HUDEP-2 (cell line): Measurements from ENCODE around the gene ENTPD6.
"Not testable (repeated sequence)": the region's sequence is repeated elsewhere in the genome, so short reads cannot be mapped to it uniquely, and the experiment has no call there.

ENCODE experiments used
- DNase-seq, 76 experiments: peaks; one replicate each; lab custom pipeline; 2025; ENCODE audit not compliant: unreplicated experiment in 76 of 76; lab: John Stamatoyannopoulos, UW

ENTPD6 gene

DNA sequence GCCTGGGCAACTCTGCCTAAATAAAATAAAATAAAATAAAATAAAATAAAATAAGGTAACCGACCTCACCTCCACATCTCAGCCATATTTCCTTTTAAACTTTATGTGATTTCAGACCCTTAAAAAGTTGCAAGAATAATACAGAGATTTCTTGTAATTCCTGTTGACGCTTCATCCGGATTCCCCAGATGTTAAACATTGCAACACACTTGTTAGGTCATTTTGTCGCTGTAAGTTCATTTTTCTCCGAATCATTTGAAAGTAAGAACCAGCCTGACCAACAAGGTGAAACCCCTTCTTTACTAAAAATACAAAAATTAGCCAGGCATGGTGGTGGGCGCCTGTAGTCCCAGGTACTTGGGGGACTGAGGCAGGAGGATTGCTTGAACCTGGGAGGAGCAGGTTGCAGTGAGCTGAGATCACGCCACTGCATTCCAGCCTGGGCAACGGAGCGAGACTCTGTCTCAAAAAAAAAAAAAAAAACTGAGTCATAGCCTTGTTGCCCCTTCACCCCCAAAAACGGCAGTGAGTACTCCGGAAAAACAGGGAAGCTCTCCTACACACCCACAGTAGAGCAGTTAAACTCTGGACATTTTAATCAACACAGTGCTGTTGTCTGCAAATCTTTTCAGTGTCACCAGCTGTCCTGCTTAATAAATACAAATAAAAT, 58.2 kb downstream of the ENTPD6 start:
- no peak for DNase-seq

DNA sequence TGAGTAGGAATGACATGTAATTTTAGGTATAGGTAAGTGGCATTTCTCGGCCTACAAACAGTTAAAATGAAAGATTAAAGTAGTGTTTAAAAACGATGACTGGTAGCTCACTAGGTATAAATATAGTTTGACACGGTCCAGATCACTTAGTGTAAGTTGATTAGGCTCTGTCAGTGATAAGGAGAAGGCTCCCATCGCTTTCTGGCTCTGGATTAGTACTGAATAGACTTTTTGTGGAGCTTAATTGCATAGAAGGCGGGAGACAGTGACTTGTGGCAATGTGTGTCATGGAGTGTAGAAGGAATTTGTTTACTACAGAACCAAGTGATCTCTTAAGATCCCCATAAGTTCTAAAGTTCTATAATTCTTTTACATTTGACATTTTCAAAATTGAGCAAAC, 59.1 kb downstream of the ENTPD6 start:
- DNase-seq = no peak

DNA sequence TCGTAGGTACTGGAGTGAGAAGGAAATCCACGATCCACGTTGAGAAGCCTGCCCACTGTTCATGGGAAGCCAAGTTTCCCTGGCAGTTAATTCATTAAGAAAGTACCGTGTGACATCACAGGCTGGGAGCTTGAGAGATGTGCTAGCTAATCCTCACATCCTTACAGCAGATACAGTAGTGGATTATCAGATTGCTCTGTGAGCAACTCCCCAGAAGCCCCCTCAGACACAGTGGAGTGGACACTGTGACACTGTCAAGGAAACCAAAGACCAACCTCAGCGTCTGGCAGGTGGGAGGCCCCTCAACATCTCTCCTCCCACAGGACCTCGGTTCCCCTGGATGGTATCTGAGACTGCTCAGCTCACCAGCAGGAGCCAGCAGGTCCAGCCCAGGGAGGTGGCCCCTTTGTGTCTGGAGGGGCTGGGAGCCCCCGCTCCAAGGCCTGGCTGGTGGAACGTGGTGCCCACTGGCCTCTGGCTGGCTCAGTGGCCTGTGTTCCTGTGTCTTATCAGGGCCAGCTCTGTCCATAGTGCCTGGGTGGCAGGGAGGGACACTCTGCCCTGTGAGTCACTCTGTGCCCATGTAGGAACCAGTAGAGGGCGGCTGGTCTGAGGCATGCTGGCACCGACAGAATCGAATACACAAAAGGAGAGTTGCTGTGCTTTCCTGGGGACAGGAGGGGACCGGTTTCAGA, 59.6 kb downstream of the ENTPD6 start:
- peak in 23 of 76 experiments; percentile 2 to 41 (median 26) for DNase-seq

DNA sequence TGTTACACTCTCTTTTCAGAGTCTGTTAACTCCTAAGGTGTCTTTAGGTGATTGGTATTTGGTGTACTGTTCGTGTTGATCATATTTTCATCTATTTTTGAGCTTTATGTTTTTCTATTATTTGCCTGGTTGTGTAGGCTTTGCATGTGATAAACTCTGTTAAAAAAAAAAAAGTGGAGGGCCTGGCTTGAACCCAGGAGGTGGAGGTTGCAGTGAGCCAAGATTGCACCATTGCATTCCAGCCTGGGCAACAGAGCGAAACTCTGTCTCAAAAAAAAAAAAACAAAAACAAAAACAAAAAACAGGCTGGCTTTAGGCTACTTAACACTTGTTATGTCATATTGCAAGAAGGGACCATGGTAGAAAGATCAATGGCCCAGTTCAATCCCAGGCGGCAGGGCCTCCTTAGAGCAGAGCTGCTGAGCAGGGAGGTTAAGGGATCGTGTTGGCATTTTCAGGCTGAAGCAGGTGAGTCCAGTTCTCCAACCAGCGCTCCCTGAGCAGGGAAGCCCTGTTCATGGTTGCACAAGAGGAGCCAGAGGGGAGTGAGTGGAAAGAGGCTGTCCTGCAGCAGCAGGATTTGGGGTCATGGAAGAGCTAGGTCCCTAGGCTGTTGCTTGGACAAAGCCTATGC, 60.8 kb downstream of the ENTPD6 start:
- no peak for DNase-seq

DNA sequence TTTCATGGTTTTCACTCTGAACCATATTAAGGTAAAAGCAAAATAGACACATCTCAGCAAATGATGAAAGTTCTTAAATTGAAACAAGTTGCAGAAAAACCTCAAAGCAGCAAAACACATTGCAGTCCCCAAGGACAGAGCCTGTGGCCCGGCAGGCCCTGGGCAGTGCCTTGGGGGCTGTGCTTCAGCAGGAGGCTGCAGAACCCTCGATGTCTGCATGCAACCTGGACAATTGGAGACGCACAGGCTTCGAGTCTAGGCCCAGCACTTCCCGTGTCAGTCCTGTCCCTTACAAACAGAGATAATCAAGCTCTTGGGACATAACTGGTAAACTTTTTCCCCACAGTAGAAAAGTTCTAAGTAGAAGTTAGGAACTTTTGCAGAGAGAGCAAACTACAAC, 61.6 kb downstream of the ENTPD6 start:
- DNase-seq = no peak

DNA sequence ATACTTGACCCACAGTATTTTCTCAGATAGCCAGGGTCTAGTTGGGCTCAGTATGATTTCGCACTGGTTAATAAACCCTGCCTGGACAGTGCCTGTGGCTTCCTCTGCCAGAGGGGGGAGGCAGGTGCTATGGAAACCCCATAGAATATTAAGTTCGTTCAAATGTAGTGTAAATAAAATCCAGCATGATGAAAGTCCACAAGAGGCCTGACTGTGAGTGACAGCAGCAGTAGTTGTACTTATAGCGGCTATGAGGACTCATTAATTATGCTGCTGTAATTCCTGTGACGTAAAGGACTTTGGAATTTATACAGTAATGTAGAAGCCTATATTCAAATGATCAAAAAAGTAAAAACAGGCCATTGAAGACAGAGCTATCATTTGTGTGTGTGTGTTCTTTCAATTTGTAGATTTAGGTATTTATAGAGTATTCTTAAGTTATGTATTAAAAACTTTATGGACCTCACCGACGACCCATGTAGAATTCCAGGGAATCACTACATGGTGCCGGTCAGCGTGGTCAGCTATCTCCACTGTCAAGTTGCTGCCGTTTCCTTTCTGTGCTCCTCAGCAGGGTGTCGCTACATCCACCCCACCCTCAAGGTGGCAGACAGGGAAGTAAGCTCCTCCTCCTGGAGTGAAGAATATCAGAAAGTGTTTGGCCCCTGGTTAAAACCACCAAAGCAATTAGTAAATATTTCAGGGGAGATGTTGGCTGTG, 62.4 kb downstream of the ENTPD6 start:
- DNase-seq = no peak

DNA sequence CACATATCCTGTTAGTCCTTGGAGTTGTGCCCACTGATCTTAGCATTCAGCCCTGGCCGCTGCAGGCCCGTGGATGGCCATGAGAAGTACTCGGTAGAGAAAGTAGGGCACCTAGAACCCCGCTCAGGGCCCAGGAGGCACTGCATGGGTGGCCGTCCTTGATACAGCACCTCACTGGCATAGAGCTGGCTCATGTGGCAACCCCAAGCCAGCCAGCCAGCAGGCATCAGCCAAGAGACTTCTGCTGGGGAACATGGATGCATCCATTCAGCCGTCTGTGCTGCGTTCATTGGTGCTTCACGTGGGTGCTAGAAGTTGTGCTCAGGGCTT, 62.9 kb downstream of the ENTPD6 start:
- no peak for DNase-seq

DNA sequence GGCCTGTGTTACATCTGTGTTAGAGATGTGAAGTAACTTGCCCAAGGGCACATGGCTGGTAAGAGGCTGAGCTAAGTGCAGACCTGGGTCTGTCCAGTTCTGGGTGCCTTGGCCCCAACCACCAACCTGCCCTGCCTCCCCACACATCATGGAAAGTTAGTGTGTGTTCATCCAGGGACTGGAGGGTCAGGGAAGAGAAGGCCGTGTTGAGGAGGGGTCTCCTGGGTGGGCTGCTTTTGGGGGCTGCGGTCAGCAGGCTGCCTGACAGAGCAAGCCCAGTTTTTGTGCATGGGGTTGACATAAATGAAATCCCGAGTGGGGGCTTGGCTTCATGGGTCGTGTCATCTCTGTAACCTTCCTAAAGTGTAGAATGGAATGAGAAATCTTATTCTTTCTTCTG, 63.3 kb downstream of the ENTPD6 start:
- DNase-seq = no peak

DNA sequence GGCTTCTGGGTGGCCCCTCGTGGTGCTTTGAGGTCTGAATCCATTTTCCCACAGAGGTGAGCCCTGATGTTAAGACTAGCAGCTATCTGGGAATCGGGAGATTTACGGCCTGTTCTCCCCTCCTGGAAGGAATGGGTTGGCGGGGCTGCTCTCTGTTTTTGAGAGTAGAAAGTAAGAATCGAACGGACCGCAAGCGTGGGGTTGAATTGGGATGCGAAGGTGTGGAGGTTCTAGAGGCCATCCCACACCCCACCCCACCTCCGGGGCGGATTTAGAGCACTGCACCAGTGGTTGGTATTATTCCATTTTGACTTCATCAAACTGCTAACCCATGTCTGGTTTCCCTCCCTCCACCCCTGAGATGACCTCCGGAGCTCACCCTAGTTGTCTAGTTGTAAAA, 63.8 kb downstream of the ENTPD6 start:
- DNase-seq = no peak

DNA sequence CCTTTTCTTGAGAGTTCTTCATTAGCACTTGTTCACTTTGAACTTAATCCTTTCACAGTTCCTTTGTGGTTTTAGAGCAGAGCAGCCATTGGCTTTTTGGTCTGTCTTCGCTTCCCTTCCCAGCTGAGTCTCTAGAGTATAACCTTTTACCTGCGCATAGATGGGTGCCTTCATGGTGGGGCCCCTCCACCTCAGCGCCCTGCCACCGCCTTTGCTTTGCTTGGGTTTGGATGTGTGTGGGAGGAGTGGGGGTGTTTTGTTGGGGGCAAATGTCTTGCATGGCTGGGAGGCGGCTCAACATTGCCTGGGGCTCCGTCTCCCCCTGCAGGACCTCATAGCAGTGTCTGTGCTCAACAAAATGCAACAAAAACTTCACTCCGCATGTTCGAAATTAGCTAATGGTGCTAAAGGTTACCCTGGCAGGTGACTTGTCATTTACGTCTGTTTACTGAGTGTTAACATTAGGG, 64.3 kb downstream of the ENTPD6 start:
- no peak for DNase-seq

DNA sequence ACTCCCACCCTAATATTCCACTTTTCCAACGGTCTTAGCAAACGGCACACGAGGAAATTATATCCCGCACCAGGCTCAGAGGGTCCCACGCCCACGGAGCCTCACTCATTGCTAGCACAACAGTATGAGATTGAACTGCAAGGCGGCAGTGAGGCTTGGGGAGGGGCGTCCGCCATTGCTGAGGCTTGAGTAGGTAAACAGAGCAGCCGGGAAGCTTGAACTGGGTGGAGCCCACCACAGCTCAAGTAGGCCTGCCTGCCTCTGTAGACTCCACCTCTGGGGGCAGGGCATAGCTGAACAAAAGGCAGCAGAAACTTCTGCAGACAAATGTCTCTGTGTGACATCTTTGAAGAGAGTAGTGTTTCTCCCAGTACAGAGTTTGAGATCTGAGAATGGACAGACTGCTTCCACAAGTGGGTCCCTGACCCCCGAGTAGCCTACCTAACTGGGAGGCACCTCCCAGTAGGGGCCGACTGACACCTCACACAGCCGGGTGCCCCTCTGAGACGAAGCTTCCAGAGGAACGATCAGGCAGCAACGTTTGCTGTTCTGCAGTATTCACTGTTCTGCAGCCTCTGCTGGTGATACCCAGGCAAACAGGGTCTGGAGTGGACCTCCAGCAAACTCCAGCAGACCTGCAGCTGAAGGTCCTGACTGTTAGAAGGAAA, 65.4 kb downstream of the ENTPD6 start:
- not testable (repeated sequence) for DNase-seq

DNA sequence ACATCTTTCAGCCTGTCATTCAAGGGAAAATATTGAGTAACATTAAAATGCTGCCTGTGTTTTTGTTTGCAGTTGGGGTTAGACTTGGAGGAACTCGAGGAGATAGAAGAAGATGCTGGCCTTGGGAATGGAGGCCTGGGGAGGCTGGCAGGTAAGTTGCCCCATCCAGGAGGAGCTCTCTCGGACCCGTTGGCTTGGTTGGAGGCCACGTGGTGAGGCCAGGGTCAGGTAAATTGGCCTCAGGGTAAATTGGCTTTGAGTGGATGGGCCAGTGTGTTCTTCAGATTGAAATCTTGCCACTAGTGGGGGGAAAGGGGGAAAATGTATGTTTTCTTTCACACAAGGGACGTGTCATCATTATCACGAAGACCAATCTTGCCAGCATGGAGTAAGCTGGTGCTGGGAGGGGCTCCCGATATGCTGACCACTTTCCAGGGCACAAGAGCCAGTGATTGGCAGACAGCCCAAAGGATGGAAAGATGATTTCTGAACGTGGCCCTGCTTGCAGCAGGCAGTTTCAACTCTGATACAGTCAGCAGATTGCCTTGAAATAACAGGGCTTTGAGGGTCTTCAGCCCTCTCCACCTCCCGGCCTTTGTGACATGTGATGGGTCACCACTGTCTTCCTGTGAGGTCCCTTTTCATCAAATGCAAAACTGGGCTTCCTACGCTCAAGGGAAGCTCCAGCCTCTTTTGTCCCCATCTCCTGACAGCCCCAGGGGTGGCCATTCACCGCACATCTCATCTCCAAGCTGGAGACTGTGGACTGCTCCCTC, 73.7 kb downstream of the ENTPD6 start:
- DNase-seq = no peak

DNA sequence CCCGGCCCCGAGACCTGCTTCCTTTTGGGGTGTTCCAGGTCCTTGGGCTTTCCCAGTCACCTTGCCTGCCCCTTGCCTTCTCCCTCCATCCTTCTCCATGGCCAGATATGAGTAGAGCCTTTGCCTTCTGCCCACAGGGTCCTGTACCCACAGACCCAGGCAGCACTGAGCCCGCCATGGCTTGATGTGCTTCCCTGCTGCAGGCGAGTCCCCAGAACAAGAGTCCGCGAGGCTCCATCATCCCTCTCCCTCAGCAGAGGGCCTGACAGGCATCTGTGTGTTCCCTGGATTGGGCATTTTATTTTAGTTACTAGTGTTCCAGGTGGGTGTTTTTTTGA, 74.3 kb downstream of the ENTPD6 start:
- DNase-seq = no peak

DNA sequence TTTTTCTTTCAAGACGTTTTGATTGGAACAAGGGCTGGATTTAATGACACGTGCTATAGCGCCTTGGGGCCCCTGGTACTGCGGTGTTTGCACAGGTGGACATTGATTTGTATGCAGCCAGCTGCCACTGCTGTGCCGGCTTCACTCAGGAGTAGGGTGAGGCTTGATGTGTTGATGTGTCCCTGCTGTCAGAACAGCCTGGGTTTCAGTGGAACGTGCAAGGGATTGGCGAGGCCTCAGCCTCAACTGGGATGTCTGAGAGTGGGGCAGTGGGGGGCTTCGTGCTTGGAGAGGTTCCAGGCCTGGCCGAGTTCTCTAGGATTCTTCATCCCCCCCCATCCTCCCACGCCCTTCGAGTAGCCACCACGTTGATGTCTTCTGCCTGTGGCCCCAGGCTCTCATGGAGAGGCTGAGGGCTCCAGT, 75.3 kb downstream of the ENTPD6 start:
- DNase-seq = no peak

DNA sequence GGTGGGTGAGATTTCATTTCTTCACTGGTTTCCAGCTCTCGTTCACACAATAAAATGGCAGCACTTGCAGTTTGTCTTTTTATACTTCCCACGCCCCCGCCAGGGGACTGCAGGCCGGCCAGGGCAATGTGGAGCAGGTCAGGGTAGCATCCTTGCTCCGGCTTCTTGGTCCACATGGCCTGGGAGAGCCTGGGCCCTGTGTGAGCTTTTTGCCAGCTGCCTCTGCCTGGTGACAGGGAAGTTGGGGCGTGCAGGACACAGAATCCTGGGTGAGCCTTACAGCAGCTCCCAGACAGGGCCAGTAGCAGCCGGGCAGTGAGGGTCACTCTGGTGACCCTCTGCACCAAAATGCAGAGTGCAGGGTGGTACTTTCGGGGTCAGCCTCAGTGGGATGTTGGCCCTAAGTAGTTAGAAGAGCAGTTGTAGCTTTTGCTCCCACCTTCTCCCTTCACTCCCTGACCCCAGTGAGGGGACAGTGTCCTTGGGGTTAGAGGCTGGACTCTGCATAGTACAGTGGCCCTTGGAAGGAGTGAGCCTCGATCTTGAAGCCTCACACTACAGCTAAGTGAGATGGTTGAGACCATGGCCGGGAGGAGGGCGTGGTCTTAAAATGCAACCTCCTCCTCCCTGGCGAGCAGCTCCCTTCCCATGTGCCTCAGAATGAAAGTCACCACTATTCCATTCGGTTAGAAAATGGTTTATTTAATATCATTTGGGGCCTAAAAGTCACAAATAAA, 76.1 kb downstream of the ENTPD6 start:
- DNase-seq = no peak

DNA sequence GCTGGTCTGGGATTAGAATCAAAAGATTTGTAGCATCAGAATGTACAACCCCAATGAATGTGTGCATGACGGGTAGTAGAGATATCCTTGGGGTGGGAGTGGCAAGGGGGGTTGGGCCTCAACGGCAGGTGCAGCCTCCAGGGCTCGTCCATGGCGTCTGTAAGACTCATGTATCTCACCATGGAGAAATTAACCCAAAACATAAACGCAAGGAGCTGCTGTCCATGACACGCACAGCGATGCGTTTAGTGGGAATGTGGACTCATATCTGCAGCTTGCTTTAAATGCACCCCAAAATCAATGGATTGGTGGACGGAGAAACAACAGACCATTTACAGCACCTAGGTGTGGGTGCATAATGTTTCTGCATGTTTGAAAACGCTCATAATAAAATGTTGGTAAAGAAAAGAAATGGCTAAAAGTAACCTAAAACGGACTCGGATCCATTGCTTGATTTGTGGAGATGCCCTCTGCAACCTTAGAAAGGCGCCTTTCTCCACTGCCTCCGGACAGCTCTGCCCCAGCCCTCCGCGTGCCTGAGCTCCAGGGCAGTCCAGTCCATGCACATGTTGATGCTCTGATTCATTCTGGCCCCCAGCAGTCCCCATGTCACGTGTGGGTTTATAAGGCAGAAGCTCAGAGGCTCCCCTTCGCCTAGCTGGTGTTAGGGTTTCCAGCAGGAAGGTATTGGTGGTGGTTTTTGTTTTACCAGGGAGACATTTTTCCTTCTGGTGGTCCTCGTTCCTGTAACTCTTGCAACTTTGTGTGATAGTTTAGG, 76.9 kb downstream of the ENTPD6 start:
- no peak for DNase-seq

DNA sequence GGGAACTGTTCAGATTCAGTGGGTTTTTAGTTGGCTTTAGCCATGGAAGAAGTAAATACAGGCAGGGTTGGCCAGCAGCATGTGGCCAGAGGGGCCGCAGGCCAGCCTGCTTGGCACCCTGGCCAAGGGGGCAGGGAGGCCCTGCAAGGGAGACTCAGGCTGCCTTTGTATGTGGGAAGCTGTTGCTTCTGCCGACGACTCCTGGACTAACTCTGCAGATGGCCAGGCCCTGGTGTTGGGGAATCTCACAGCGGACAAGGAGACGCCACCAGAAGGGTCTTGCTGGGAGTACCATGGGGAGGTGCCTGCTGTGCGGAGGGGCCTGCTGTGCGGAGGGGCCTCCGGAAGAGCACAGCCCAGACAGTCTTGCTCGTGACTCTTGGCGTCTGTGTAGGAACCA, 77.5 kb downstream of the ENTPD6 start:
- DNase-seq = no peak

DNA sequence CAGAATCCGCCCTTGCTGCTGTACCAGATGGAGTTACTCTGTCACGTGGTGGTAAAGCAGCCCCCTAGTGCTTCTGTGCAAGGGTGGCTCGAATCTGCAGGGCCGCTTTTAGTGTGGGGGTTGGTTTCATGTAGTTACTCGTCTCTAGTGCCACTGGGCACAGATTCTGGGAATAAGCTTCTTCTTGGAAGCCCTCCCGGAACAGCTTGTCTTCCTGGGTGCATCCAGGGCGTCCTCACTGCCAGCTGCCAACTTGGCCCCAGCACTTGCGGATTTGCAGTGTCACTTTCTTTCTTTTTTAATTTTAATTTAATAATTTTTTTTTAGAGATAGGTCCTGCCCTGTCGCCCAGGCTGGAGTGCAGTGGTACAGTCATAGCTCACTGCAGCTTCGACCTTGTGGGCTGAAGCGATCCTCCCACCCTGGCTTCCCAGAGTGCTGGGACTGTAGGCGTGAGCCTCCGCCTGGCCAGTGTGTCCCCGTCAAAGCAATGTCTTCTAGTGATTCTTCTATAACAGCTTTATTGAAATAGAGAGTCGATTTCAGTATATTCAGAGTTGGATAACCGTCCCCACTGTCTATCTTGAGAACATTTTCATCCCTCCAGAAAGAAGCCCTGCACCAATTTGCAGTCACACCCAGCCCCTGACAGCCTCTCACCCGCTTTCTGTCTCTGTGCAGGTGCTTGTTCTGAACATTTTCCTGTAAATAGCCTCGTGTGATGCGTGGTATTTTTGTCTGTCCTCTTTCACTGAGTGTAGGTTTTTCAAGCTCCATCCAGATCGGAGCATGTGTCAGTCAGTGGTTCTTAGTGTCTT, 78.2 kb downstream of the ENTPD6 start:
- DNase-seq = no peak
